ENCODE results near the gene TAF3.

TAF3 gene

GRCh38 chr10:8055420-8056349, 237.4 kb downstream of the TAF3 start (continued):
- TF ChIP-seq ZNF513 (tag by site-specific recombination; IDR thresholded peaks at IDR 0.05) = no peak
- no peak; the same call in 1 of the 2 replicates for TF ChIP-seq PRDM10 (tag by site-specific recombination; IDR thresholded peaks at IDR 0.05)
- no peak for TF ChIP-seq KLF10 (tag by site-specific recombination; IDR thresholded peaks at IDR 0.05)
- no peak for TF ChIP-seq BCL11B (tag by site-specific recombination; IDR thresholded peaks at IDR 0.05; ENCODE audit: low read depth)
- peak; percentile 98 for TF ChIP-seq ZNF335 (tag by site-specific recombination; conservative IDR thresholded peaks at IDR 0.05)
- TF ChIP-seq ZNF544 (tag by site-specific recombination; IDR thresholded peaks at IDR 0.05) = no peak
- no peak for TF ChIP-seq ZNF585B (tag by site-specific recombination; IDR thresholded peaks at IDR 0.05)
- TF ChIP-seq ZBTB49 (tag by site-specific recombination; IDR thresholded peaks at IDR 0.05; ENCODE audit: low read depth) = no peak
- peak; percentile 58; the same call in 1 of the 2 replicates for TF ChIP-seq ZNF501 (tag by site-specific recombination; IDR thresholded peaks at IDR 0.05)
- no peak for TF ChIP-seq ZNF354C (tag by site-specific recombination; IDR thresholded peaks at IDR 0.05; ENCODE audit: borderline replicate concordance, low read depth)
- no peak for TF ChIP-seq ZNF146 (tag by site-specific recombination; IDR thresholded peaks at IDR 0.05)
- TF ChIP-seq ZBTB11 (tag by site-specific recombination; conservative IDR thresholded peaks at IDR 0.05; ENCODE audit: low read depth) = no peak
- TF ChIP-seq HOXD13 (CRISPR knock-in tag; IDR thresholded peaks at IDR 0.05; ENCODE audit: borderline replicate concordance) = no peak
- TF ChIP-seq ZNF426 (tag by site-specific recombination; IDR thresholded peaks at IDR 0.05) = no peak
- no peak for TF ChIP-seq ZNF558 (tag by site-specific recombination; IDR thresholded peaks at IDR 0.05)
- TF ChIP-seq ZNF449 (tag by site-specific recombination; IDR thresholded peaks at IDR 0.05) = no peak
- TF ChIP-seq ZNF133 (tag by site-specific recombination; IDR thresholded peaks at IDR 0.05) = no peak
- no peak for TF ChIP-seq ZNF26 (tag by site-specific recombination; IDR thresholded peaks at IDR 0.05)
- TF ChIP-seq ZNF510 (tag by site-specific recombination; IDR thresholded peaks at IDR 0.05; ENCODE audit: insufficient replicate concordance) = no peak
- TF ChIP-seq ZNF398 (tag by site-specific recombination; IDR thresholded peaks at IDR 0.05) = peak; percentile 40; the same call in 1 of the 2 replicates

Data from HEK293 (cell line).